Stimulated activated CD8-positive, alpha-beta memory T cell treated with anti-CD3 and anti-CD28 coated beads, Interleukin-7, amount 100 ng/mL, for 4 hours (primary cell): ENCODE results near the gene VWA5B2.

Experiments
- DNase-seq, 2 donors: peaks; one replicate each; pipeline ENCODE4 v3.0.0-alpha.2; 2020; ENCODE audit warnings: low read depth in 2 of 2

Gene VWA5B2

DNA sequence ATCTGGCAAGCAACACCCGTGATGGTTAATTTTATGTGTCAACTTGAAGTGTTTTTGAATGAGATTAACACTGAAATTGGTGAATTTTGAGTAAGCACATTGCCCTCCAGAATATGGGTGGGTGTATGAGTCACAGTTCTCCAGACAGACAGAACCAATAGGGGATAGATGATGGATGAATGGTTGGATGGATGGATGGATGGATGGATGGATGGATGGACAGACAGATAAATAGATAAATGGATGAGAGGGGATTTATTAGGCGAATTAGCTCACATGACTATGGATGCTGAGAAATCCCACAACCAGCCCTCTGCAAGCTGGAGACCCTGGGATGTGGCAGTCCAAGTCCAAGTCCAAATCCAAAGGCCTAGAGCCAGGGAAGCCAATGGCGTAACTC, 5.4 kb upstream of the VWA5B2 start:
- DNase-seq: no peak

DNA sequence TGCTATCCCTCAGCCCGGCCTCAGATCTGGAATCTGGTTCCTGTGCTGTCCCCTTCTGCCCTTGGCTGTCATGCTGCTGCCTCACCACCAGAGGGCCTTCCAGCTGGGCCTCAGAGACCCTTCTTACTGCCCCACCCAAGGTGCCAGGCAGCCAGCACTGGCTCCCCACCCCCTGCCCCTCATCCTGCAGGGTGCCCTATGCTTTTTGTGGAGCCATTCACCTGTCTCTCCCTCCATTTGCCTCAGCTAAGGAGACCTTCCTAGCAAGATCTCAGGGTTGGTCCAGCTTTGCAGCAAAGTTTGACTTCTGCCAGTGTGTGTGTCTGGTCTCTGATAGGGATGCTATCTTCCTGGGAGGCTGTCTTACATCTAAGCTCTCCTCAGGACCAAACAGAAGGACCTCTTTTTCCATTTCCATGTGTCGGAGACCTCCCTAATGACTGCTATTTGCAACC, 1.9 kb upstream of the VWA5B2 start:
- peak in 1 of 2 donors; percentile 33 for DNase-seq

DNA sequence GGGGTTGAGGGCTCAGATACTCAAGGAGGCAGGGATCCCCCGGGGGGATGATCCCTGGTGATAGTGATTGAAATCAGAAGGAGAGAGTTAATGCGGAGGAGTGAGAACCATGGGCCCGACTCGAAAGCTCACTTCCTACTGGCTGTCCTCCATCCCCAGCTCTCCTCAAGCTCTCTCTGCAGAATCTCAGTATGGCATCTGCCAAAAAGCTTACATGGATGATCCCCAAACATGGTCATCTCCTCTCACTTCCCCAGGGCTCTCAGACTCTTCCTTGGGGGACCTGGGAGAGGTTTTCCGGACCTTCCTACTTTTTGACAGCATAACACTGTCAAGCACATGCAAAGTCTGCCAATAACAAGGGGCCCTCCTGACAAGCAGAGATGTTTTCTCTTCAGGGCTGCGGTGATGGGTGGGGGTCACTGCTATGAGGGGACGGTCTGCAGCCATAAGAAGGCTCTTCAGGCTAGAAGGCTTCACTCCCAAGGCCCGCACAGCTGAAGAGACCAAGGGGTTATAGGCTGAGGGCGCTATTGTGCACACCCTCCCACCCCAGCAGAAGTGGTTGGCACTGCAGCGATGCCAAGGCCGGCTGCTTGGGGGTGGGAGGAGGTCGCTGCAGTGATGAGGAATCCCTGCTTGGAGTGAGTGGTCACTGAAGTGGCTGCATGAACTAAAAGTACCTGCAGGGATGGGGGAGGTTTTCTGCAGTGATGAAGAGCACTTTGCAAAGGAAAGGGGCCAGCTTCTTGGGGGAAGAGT, 828 bp upstream of the VWA5B2 start:
- DNase-seq: no peak

DNA sequence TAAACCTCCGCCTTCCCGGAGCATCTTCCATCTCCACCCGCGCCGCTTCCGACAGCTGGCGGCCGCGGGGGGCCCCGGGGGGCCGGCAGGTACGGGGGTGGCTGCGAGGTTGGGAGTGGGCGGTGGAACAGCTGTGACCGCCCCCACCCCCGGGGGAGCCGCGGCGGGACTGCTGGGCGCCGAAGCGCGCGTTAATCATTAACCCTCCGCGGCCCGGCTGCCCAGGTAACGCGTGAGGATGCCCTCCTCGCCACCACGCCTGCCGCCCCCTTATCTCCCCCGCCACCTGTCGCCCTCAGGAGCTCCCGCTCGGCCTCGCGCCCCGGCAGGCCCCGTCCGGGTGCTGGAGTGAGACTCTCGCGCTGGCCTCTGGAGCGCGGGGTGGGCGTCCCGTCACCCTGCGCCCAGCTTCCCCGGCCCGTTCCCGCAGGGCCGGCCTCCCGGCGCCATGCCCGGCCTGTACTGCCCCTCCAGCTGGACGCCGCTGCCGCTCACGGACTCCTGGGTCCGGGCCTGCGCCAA, 757 bp downstream of the VWA5B2 start:
- DNase-seq: peak in 1 of 2 donors; percentile 33

DNA sequence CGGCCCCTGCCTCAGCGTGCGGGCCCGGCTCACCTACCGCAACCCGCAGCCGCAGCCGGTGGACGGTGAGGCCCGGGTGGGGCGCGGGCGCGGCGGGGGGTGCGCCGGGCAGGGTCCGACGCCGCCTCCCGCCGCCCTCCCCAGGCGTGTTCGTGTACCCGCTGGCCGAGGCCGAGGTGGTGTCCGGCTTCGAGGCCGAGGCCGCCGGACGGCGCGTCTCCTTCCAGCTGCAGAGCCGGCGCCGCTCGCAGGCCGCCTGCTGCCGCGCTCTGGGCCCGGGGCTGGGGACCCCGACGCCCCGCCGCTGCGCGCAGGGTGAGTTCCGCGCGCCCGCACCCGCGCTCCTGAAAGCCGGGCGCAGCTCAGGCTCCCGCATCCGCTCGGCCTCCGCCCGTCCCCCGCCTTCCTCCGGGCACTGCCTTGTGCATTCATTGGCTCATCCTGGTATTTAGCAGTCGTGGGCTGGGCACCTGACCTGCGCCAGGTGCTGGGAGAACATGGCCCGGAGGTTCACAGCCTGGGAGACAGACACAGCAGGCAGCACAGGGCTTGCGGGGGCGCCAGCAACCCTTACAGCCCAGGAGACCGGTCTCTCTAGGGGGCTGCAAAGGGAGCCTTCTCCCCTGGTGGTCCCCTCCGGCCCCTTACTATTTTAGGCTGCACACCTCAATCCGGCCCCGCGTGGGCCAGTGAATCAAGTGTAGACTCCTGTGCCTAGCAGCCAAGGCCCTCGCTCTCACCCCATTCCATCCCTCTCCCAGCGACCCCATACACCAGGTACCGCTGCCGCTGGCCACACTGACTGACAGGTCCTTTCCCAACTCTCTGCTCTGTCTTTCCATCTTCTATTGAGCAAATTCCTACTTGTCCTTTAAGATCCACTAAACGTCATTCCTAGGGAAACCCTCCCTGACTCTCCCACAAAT, 1.5 kb downstream of the VWA5B2 start:
- no peak for DNase-seq

DNA sequence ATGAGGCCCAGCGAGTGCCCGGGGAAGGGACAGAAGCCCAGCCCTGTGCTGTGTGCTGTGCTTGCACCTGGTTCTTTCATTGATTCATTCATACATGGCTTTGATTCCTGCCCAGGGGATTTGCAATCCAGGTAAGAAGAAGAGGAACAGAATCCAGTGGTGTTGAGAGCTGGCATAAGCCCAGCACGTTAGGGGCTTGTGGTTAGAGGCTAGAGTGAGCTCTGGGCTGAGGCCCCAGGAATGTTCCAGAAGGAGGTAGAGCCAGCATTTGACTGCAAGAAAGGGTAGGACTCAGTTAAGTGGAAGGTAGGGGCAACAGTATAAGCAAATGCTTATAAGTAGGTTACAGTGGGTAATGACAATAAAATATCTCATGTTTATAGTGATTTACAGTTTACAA, 2.3 kb downstream of the VWA5B2 start:
- DNase-seq: no peak

DNA sequence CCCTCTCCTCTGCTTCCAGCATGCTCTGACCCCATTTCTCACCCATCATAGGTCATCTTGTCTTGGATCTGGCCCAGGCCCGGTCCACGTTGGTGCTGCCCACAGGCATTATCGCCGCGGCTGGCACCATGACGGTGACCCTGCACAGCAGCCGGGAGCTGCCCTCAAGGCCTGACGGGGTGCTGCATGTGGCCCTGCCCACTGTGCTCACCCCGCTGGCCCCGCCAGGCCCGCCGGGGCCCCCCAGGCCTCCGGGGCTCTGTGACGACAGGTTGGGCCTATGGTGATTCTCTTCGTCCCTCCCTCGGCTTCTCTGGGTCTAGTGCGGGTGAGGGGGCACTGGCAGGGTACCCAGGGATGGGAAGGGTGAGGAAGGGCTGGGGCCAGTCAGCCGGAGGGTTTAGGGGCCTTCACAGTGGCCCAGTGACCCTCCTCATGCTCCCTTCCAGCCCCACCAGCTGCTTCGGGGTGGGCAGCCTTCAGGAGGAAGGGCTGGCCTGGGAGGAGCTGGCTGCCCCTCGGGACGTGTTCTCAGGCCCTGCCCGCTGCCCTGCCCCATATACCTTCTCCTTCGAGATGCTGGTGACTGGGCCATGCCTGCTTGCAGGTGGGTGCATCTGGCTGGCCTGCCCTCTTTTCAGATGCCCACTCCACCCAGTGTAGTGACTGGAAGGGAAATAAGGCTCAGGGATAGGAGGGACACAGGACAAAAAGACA, 3.9 kb downstream of the VWA5B2 start:
- no peak for DNase-seq

DNA sequence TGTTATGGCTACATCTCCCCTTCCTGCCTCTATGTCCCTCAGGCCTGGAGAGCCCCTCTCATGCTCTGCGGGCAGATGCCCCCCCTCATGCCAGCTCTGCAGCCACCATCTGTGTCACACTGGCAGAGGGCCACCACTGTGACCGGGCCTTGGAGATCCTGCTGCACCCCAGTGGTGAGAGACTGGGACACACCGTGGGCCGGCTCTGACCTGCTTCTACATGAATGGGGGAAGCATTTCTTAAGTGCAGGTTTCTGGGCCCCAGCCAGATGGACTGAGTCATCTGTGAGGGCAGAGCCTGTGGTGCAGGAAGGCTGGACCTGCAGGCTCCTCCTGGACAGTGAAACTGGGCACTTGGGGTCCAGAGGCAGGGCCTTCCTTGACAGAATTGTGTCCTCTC, 4.8 kb downstream of the VWA5B2 start:
- DNase-seq: no peak

DNA sequence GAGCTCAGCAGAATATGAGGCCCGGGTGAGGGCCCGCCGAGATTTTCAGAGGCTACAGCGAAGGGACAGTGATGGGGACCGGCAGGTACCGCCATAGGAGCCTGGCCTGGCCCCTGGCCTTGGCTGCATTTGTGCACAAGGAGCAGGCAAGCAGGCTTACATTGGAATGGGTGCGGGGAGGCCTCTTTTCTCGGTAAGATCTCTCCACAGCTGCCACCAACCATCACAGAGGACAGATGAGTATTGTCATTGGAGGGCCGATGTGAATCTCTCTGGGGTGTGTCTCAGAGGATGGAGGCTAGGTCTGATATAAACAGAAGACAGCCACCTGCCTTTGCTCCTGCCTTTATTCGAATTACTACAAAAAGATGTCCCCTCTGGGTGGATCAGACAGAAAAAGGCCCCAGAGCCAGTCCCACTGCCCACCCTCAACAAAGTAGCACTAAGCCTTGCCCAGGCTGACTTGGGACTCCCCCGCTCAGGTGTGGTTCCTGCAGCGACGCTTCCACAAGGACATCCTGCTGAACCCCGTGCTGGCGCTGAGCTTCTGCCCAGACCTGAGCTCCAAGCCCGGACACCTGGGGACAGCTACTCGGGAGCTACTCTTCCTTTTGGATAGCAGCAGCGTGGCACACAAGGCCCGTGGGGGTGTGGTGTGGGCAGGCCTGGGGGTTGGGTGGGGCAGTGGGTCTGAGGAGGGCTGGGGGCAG, 5.4 kb downstream of the VWA5B2 start:
- no peak for DNase-seq

DNA sequence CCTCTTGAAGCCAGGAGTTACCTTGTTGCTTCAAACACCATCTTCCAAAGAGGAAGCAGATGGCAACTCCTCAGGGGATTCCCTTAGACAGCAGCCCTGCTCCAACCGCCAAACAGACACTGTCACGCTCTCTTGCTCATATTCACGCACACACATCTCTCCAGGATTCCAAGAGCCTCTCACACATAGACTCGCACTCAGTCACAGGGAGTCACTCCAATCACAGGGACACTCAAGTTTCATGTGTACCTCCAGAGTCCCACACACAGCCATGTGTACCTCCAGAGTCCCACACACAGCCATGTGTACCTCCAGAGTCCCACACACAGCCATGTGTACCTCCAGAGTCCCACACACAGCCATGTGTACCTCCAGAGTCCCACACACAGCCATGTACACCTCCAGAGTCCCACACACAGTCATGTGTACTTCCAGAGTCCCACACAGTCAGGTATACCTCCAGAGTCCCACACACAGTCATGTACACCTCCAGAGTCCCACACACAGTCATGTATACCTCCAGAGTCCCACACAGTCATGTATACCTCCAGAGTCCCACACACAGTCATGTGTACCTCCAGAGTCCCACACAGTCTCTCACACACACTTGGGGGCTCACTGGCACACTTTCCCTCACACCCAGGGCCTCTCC, 6.1 kb downstream of the VWA5B2 start:
- DNase-seq: no peak

DNA sequence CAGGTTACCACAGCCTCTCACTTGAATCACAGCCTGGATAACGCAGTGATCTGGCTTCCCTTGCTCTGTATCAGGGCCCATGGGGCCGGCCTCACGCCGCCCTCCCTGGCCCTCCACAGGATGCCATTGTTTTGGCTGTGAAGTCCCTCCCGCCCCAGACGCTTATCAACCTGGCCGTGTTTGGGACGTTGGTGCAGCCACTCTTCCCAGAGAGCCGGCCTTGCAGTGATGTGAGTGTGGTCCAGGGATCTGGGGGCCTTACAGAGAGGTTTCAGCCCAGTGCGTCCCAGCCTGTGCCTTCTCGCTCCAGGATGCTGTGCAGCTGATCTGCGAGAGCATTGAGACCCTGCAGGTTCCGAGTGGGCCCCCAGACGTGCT, 6.6 kb downstream of the VWA5B2 start:
- DNase-seq: no peak

DNA sequence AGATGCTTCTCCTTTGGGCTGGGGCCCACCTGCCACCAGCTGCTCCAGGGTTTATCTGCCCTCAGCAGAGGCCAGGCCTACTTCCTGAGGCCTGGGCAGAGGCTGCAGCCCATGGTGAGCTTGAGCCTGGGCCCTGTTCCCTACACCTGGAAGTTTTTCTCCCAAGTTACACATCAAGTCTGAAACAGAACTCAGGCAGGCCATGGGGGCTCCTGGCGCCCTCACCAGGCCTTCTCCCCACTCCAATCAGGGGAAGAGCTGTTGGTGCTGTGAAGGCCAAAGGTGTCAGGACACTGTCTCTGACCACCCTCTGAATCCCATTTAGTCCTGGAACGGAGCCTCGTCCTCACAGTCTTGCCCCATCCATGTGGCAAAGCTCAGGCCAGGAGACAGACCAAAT, 7.3 kb downstream of the VWA5B2 start:
- no peak for DNase-seq

DNA sequence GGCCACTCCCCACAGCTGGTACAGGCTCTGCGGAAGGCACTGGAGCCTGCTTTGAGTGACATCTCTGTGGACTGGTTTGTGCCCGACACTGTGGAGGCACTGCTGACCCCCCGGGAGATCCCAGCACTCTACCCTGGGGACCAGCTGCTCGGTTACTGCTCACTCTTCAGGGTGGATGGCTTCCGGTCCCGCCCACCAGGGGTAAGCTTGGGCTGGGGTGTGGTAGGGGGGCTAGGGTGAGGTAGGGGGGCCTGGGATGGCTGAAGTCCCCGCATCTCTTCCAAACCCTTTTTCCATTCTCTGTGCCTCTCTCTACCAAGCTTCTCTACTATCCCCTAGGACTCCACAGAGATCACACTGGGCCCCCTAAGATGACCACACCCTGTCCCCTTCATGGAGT, 7.8 kb downstream of the VWA5B2 start:
- no peak for DNase-seq

DNA sequence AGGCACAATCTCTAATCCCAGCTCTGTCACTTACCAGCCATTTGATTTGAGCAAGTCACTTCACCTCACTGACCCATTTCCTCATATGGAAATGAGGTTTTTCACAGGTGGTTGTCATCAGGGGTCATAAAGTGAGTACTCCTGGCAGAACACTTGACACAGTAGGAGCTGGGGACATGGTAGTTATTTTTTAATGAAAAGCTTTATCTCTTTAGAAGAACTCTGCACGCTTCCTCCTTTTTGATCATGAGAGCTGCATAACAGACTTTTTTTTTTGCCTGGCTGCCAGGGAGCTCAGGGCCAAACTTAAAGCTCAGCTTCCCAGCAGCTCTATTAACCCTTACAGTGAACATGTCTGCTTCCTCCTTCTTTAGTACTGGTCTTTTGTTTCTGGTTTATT, 8.4 kb downstream of the VWA5B2 start:
- no peak for DNase-seq

DNA sequence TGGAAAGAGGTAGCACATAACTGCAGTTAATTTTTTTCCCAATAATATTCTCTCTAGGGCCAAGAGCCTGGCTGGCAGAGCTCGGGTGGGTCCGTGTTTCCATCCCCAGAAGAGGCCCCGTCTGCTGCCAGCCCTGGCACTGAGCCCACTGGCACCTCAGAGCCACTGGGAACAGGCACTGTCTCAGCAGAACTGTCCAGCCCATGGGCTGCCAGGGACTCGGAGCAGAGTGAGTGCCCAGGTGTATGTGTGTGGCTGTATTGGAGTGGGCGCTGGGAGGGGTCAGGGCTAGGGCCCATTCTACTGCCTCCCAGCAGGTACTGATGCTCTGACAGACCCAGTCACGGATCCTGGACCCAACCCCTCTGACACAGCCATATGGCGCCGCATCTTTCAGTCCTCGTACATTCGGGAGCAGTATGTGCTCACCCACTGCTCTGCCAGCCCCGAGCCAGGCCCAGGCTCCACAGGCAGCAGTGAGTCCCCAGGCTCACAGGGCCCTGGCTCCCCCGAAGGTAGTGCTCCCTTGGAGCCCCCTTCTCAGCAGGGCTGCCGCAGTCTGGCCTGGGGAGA, 8.9 kb downstream of the VWA5B2 start:
- DNase-seq: no peak

DNA sequence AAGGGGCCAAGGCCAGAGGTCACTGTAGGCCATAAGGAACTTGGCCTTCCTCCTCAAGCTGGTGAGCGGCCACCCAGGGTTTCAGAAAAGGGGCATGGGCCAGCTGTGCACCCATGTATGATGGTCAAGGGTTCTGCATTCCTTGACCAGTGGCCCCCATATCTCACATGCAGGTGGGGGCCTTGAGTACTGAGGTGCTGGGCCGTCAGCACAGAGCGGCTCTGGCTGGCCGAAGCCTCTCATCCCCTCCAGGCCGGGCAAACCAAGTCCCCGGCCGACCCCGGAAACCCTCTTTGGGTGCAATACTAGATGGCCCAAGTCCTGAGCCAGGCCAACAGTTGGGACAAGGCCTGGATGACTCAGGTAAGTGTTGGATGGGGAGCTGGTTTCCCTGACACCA, 9.8 kb downstream of the VWA5B2 start:
- DNase-seq: no peak

DNA sequence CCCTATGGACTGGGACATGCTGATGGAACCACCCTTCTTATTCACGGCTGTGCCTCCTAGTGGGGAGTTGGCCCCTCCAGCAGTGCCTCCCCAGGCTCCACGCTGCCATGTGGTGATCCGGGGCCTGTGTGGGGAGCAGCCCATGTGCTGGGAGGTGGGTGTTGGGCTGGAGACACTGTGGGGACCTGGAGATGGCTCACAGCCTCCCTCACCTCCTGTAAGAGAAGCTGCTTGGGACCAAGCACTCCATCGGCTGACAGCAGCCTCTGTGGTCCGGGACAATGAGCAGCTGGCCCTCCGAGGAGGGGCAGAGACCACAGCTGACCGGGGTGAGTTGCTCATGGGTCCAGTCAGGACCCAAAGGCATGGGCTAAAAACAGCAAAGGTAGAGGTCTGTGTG, 10.3 kb downstream of the VWA5B2 start:
- no peak for DNase-seq

DNA sequence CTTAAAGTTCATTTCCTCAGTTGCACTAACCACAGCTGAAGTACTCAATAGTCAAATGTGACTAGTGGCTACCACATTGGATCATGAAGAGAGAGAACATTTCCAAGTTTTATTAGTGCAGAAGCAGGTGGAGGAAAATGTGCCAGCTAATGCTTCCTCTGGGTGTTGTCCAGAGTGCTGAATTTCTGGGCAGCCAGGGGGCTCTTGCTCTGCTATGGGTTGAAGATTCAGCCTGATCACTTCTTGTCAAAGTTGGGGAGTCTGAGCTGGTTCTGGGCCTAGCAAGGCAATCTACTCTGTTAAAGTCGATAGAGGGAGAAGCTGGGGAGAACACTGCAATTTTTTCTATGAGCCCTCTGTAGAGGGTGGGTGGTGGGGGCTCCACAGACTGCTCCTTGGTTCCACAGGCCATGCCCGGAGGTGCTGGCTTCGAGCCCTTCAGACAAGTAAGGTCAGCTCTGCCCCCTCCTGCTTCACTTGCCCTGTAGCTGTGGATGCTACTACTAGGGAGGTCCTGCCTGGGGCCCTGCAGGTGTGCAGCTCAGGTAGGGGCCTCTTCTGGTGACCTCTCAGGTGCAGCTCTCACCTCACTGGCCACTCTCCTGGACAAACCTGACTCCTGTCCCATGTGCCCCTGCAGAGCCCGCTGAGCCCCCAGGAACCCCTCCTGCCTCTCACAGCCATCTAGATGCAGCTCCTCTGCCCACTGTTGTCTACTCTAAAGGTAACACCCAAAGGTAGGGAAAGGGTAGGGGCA, 11.2 kb downstream of the VWA5B2 start:
- no peak for DNase-seq

DNA sequence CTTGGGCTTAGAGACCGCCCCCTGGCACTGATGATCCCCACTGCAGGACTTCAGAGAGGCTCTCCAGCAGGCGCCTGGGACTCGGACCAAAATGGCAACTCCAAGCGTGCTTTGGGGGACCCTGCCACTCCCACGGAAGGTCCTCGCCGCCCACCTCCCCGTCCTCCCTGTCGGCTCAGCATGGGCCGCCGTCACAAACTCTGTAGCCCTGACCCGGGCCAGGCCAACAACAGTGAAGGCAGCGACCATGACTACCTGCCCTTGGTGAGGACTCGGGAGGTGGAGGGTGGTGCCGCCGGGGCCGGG, 11.7 kb downstream of the VWA5B2 start:
- no peak for DNase-seq
